Keratinocyte (primary cell): ENCODE data around the gene ZCCHC24. TPM values are rescaled to one million over a fixed set of nuclear protein-coding genes. Genes with fewer than 3 reads are reported as not detected.

Experiments used
- DNase-seq: peaks from one replicate; pipeline ENCODE4 v3.0.0-alpha.2; 2011; ENCODE audit warnings: low read depth, missing footprints, low spot score
- FAIRE-seq: peaks from 2 replicates; lab custom pipeline; 2011; peaks lifted over from hg19 to GRCh38; lab: Jason Lieb, UNC
- H2AFZ ChIP-seq: 2 replicates; pipeline ENCODE4 v1.6.0; 2012; ENCODE audit warnings: low read length, control low read depth, inconsistent platforms; ENCODE audit not compliant: control insufficient read depth
- H3K27ac ChIP-seq: 2 replicates; pipeline ENCODE4 v1.5.1; 2011; ENCODE audit warnings: low read length; ENCODE audit not compliant: control insufficient read depth, insufficient read depth
- H3K27me3 ChIP-seq: 3 replicates; pipeline ENCODE4 v1.6.0; 2011; ENCODE audit warnings: low read length; ENCODE audit not compliant: control insufficient read depth, insufficient read depth; ENCODE audit errors: extremely low read depth
- H3K36me3 ChIP-seq, 2 experiments: 2 replicates in 1 of 2; 3 replicates in 1 of 2; pipeline ENCODE4 v1.5.1; 2011; ENCODE audit warnings: low read length in 2 of 2, mild to moderate bottlenecking in 1 of 2; ENCODE audit not compliant: control insufficient read depth in 2 of 2, insufficient read depth in 2 of 2; ENCODE audit errors: extremely low read depth in 1 of 2
- H3K4me1 ChIP-seq: 3 replicates; pipeline ENCODE4 v1.5.1; 2011; ENCODE audit warnings: low read length; ENCODE audit not compliant: control insufficient read depth, insufficient read depth; ENCODE audit errors: extremely low read depth
- H3K4me2 ChIP-seq: 3 replicates; pipeline ENCODE4 v1.6.0; 2011; ENCODE audit warnings: low read depth, low read length; ENCODE audit not compliant: control insufficient read depth, insufficient read depth; ENCODE audit errors: extremely low read depth
- H3K4me3 ChIP-seq, 3 experiments: fragments of 200-600 bp in 1 of 3; sonication (generic) in 1 of 3; 2 replicates in 2 of 3; 3 replicates in 1 of 3; pipeline ENCODE4 v1.5.1; 2011 to 2016; ENCODE audit warnings: low read length in 3 of 3, mild to moderate bottlenecking in 3 of 3, control low read depth in 2 of 3, inconsistent platforms in 1 of 3, low read depth in 1 of 3, mixed read lengths in 1 of 3, mixed run types in 1 of 3, moderate library complexity in 1 of 3; ENCODE audit not compliant: control insufficient read depth in 2 of 3, insufficient read depth in 2 of 3; ENCODE audit errors: extremely low read depth in 1 of 3
- H3K79me2 ChIP-seq: 2 replicates; pipeline ENCODE4 v1.6.0; 2012; ENCODE audit warnings: low read length; ENCODE audit not compliant: control insufficient read depth, insufficient read depth
- H3K9ac ChIP-seq: 3 replicates; pipeline ENCODE4 v1.6.0; 2011; ENCODE audit warnings: low read length; ENCODE audit not compliant: control insufficient read depth, insufficient read depth; ENCODE audit errors: extremely low read depth
- H3K9me1 ChIP-seq: 3 replicates; pipeline ENCODE4 v1.6.0; 2011; ENCODE audit warnings: low read length; ENCODE audit not compliant: control insufficient read depth, insufficient read depth; ENCODE audit errors: extremely low read depth
- H3K9me3 ChIP-seq: 2 replicates; pipeline ENCODE4 v1.5.1; 2012; ENCODE audit warnings: low read depth, low read length; ENCODE audit not compliant: control insufficient read depth
- H4K20me1 ChIP-seq: 3 replicates; pipeline ENCODE4 v1.6.0; 2011; ENCODE audit warnings: low read length; ENCODE audit not compliant: control insufficient read depth, insufficient read depth; ENCODE audit errors: extremely low read depth
- CTCF ChIP-seq, 3 experiments: IDR thresholded peaks in 1 of 3; conservative IDR thresholded peaks in 1 of 3; optimal IDR thresholded peaks in 1 of 3; 2 replicates in 2 of 3; 3 replicates in 1 of 3; pipeline versions ENCODE3 to v1.5.1; 2011; ENCODE audit warnings: low read length in 3 of 3, mild to moderate bottlenecking in 3 of 3, moderate library complexity in 2 of 3, control low read depth in 1 of 3, inconsistent platforms in 1 of 3; ENCODE audit not compliant: insufficient read depth in 2 of 3; ENCODE audit errors: extremely low read depth in 1 of 3
- EZH2 ChIP-seq: IDR thresholded peaks from one replicate; pipeline ENCODE4 v1.6.1; 2012; ENCODE audit warnings: inconsistent platforms, mild to moderate bottlenecking, low read length, moderate library complexity
- dilution Hi-C: fragments of 300-500 bp; cut with MboI; formaldehyde crosslinking; loops from one replicate; pipeline ENCODE4 v1.7.0; 2020; ENCODE audit warnings: low sequenced_read_pairs; ENCODE audit not compliant: extremely low pct_ligation_motif_present
- polyA plus RNA-seq, 5 experiments: library from polyadenylated mRNA; depleted of rRNA in 3 of 5; stranded (reverse) in 3 of 5; stranded (forward) in 1 of 5; unstranded in 1 of 5; fragments of >200 nt; gene quantifications; 1 replicate in 1 of 5; 2 replicates in 3 of 5; 3 replicates in 1 of 5; pipeline versions ENCODE4 v1.2.1 to v1.2.3, GENCODE V29; 2011 to 2012; ENCODE audit warnings: missing spikeins in 2 of 5, low read depth in 1 of 5, low replicate concordance in 1 of 5

Gene ZCCHC24
- polyA plus RNA-seq, 1 donor (not counting 4 experiments of a cell fraction or from before 2014, with no cell fraction given), result 0.96 TPM

GRCh38 chr10:79454259-79454658 is 8.8 kb upstream of the ZCCHC24 start:
- Histone ChIP-seq H3K79me2 (no peaks in the 10 kb centered on the region), H3K9me3 (no peaks in the 10 kb centered on the region), H3K4me2 (peak overlapping the region; percentile 64), H4K20me1 (no peaks in the 10 kb centered on the region), H3K4me1 (peaks cover 15% of the 10 kb centered on the region), H3K36me3 (no peaks in the 10 kb centered on the region), H2AFZ (peak overlapping the region; percentile 78), H3K9ac (no peak overlapping the region), H3K9me1 (no peaks in the 10 kb centered on the region), H3K4me3 (no peak overlapping the region), H3K27me3 (no peaks in the 10 kb centered on the region), H3K27ac (peak overlapping the region; percentile 7)
- FAIRE-seq (peak; percentile 69), DNase-seq (no peak)
- TF ChIP-seq EZH2, result no peak
- TF ChIP-seq CTCF (optimal IDR thresholded peaks at IDR 0.05 in 1 of 3, IDR thresholded peaks at IDR 0.05 in 1 of 3, conservative IDR thresholded peaks at IDR 0.05 in 1 of 3; ENCODE audit: extremely low read depth in 1 of 3, insufficient read depth in 2 of 3, low read length in 3 of 3), result no peak
- dilution Hi-C loops, result no loop called here

- Histone ChIP-seq H3K36me3 (no peaks in the 10 kb centered on the region), H3K4me3 (no peak overlapping the region), H3K9me1 (no peaks in the 10 kb centered on the region), H4K20me1 (no peaks in the 10 kb centered on the region), H3K27ac (no peak overlapping the region), H2AFZ (no peak overlapping the region), H3K9me3 (no peaks in the 10 kb centered on the region), H3K79me2 (no peaks in the 10 kb centered on the region), H3K4me1 (peaks cover 15% of the 10 kb centered on the region), H3K27me3 (no peaks in the 10 kb centered on the region), H3K4me2 (no peak overlapping the region), H3K9ac (no peak overlapping the region)
- no peak for TF ChIP-seq CTCF (optimal IDR thresholded peaks at IDR 0.05 in 1 of 3, IDR thresholded peaks at IDR 0.05 in 1 of 3, conservative IDR thresholded peaks at IDR 0.05 in 1 of 3; ENCODE audit: extremely low read depth in 1 of 3, insufficient read depth in 2 of 3, low read length in 3 of 3)
- no peak for TF ChIP-seq EZH2
- dilution Hi-C loops, result no loop called here
- DNase-seq, result peak; percentile 54
- FAIRE-seq, result no peak
Observed at GRCh38 chr10:79453392-79453791, 8.0 kb upstream of the ZCCHC24 start.
